ENCODE measurements around the gene ADH7.

Gene ADH7

GRCh38 chr4:99383399-99383798 lies 51.7 kb downstream of the ADH7 start:
- DNase-seq (ENCODE audit: extremely low read depth, insufficient read length): no peak
- TF ChIP-seq CTCF (IDR thresholded peaks at IDR 0.05; ENCODE audit: insufficient read depth, low read length, poor library complexity, severe bottlenecking): no peak
- no peaks in the 10 kb centered on the region for H3K36me3 ChIP-seq (ENCODE audit: control insufficient read depth, insufficient read depth, low read length)
- H3K27me3 ChIP-seq (replicated peaks; ENCODE audit: control insufficient read depth, insufficient read depth, low read length): no peaks in the 10 kb centered on the region
- no peak overlapping the region for H3K4me3 ChIP-seq (replicated peaks; ENCODE audit: low read depth, low read length)

- Histone ChIP-seq H3K36me3 (ENCODE audit: control insufficient read depth, insufficient read depth, low read length) (no peaks in the 10 kb centered on the region), H3K27me3 (replicated peaks; ENCODE audit: control insufficient read depth, insufficient read depth, low read length) (no peaks in the 10 kb centered on the region), H3K4me3 (replicated peaks; ENCODE audit: low read depth, low read length) (no peak overlapping the region)
- no peak for DNase-seq (ENCODE audit: extremely low read depth, insufficient read length)
- no peak for TF ChIP-seq CTCF (IDR thresholded peaks at IDR 0.05; ENCODE audit: insufficient read depth, low read length, poor library complexity, severe bottlenecking)
Observed at GRCh38 chr4:99382745-99383360, 52.3 kb downstream of the ADH7 start.

GRCh38 chr4:99381588-99382175 lies 53.5 kb downstream of the ADH7 start:
- no peaks in the 10 kb centered on the region for H3K36me3 ChIP-seq (ENCODE audit: control insufficient read depth, insufficient read depth, low read length)
- no peaks in the 10 kb centered on the region for H3K27me3 ChIP-seq (replicated peaks; ENCODE audit: control insufficient read depth, insufficient read depth, low read length)
- no peak for DNase-seq (ENCODE audit: extremely low read depth, insufficient read length)
- no peak for TF ChIP-seq CTCF (IDR thresholded peaks at IDR 0.05; ENCODE audit: insufficient read depth, low read length, poor library complexity, severe bottlenecking)
- H3K4me3 ChIP-seq (replicated peaks; ENCODE audit: low read depth, low read length): no peak overlapping the region

GRCh38 chr4:99379571-99379970 lies 55.6 kb downstream of the ADH7 start:
- TF ChIP-seq CTCF (IDR thresholded peaks at IDR 0.05; ENCODE audit: insufficient read depth, low read length, poor library complexity, severe bottlenecking): no peak
- Histone ChIP-seq H3K36me3 (ENCODE audit: control insufficient read depth, insufficient read depth, low read length) (no peaks in the 10 kb centered on the region), H3K27me3 (replicated peaks; ENCODE audit: control insufficient read depth, insufficient read depth, low read length) (no peaks in the 10 kb centered on the region), H3K4me3 (replicated peaks; ENCODE audit: low read depth, low read length) (no peak overlapping the region)
- no peak for DNase-seq (ENCODE audit: extremely low read depth, insufficient read length)

GRCh38 chr4:99378876-99379275 lies 56.3 kb downstream of the ADH7 start:
- H3K36me3 ChIP-seq (ENCODE audit: control insufficient read depth, insufficient read depth, low read length): no peaks in the 10 kb centered on the region
- no peak for DNase-seq (ENCODE audit: extremely low read depth, insufficient read length)
- H3K4me3 ChIP-seq (replicated peaks; ENCODE audit: low read depth, low read length): no peak overlapping the region
- no peak for TF ChIP-seq CTCF (IDR thresholded peaks at IDR 0.05; ENCODE audit: insufficient read depth, low read length, poor library complexity, severe bottlenecking)
- no peaks in the 10 kb centered on the region for H3K27me3 ChIP-seq (replicated peaks; ENCODE audit: control insufficient read depth, insufficient read depth, low read length)
